ENCODE data around the gene UBE2K.

The UBE2K gene

DNA sequence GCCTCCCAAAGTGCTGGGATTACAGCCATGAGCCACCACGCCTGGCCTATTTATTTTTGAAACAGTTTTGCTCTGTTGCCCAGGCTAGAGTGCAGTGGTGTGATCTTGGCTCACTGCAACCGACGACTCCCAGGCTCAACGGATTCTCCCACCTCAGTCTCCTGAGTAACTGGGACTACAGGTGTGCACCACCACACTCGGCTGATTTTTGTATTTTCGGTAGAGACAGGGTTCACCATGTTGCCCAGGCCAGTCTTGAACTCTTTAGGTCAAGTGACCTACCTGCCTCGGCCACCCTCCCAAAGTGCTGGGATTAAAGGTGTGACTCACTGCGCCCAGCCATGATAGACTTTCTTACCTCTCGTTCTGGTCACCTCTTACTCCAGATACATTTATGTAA is 124.0 kb downstream of the UBE2K start:
- H3K36me3 Mint-ChIP-seq (ENCODE audit: low read depth), result peaks cover 49% of the 10 kb centered on the region
- H3K27ac Mint-ChIP-seq, result peak overlapping the region; percentile 18
- H3K4me3 Mint-ChIP-seq, result no peak overlapping the region
- DNase-seq, result no peak
- H3K9me3 Mint-ChIP-seq, result no peaks in the 10 kb centered on the region
- no peaks in the 10 kb centered on the region for H3K4me1 Mint-ChIP-seq (ENCODE audit: low read depth)
- no peaks in the 10 kb centered on the region for H3K27me3 Mint-ChIP-seq

DNA sequence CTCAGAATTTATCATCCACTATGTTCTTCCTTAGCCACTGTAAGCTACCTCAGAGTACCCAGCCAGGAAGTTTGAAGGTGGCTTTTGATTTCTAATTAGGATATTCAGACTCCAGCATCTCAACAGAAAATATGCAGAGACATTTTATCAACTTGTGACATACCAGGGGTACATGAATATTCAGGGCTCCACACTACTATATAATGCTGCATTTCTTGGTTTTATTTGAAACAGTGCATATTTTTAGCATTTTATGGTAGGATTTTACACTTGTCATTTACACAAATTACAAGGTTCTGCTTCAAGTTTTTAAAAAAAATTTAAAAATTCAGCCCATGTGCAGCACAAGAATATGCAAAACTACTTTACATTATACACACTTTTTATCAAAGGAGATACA is 124.7 kb downstream of the UBE2K start:
- H3K27me3 Mint-ChIP-seq, result no peaks in the 10 kb centered on the region
- peaks cover 56% of the 10 kb centered on the region for H3K36me3 Mint-ChIP-seq (ENCODE audit: low read depth)
- no peaks in the 10 kb centered on the region for H3K4me1 Mint-ChIP-seq (ENCODE audit: low read depth)
- no peak for DNase-seq
- peak overlapping the region; percentile 5 for H3K27ac Mint-ChIP-seq
- no peaks in the 10 kb centered on the region for H3K9me3 Mint-ChIP-seq
- H3K4me3 Mint-ChIP-seq, result no peak overlapping the region

DNA sequence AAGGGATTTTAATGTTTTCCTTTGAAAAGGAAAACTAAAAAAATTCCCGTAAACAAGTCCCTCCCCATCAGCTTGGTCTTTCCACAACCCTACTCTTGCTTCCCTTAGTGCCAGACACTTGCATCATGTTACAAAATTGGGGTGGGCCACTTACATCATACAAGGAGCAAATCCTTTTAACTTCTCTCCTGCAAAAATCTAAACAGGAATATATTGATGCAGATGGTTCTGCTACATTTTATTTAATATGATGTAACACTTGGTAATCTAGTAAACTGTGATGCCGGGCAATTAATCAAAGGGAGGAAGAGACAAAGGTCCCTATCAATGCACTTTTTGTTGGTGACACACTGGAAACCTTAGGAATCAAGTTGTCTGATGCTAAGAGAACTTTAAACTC is 125.3 kb downstream of the UBE2K start:
- Mint-ChIP-seq H3K9me3 (no peaks in the 10 kb centered on the region), H3K4me3 (no peak overlapping the region), H3K36me3 (ENCODE audit: low read depth) (peaks cover 61% of the 10 kb centered on the region), H3K27me3 (no peaks in the 10 kb centered on the region), H3K27ac (no peak overlapping the region), H3K4me1 (ENCODE audit: low read depth) (no peaks in the 10 kb centered on the region)
- DNase-seq, result no peak

DNA sequence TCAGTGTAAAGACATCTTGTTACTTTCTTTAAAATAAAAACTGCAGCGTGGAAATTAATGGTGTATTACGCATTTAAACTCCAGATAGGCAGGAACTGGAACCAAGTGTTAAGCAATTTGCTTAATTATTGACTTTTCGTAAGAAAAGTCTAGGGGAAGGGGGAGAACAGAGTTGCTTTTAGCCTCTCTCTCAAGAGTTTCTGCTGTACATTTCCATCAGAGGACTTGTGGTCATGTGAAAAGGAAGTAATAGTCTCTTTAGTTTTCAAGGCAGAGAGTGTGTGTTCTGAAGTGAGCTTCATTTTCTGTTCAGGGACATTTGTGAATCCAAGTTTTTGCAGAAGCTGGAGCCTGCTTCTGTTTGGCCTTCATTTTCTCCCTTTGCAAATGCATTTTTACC is 127.2 kb downstream of the UBE2K start:
- Mint-ChIP-seq H3K4me3 (no peak overlapping the region), H3K27me3 (no peaks in the 10 kb centered on the region), H3K4me1 (ENCODE audit: low read depth) (no peaks in the 10 kb centered on the region), H3K27ac (no peak overlapping the region), H3K9me3 (no peaks in the 10 kb centered on the region), H3K36me3 (ENCODE audit: low read depth) (peaks cover 77% of the 10 kb centered on the region)
- DNase-seq, result no peak

DNA sequence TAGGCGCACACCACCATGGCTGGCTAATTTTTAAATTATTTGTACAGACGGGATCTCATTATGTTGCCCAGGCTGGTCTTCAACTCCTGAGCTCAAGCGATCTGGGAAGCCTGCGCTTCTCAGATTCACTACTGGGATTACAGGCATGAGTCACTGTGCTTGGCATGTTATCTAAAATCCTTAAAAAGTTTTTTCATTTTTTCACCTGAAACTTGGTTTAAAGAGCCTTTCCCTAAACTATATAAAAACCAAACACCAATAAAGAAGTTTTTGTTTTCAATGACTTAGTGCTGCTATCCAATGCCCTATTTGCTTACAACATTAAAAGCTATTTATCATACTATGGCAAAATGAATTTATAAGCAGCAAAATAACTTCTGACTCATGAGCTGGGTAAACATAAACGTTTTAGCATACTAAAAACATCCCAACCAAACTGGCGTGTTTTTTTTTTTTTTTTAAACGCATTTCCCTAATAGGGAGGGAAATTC is 127.8 kb downstream of the UBE2K start:
- no peak for DNase-seq
- Mint-ChIP-seq H3K27ac (no peak overlapping the region), H3K4me1 (ENCODE audit: low read depth) (no peaks in the 10 kb centered on the region), H3K36me3 (ENCODE audit: low read depth) (peaks cover 84% of the 10 kb centered on the region), H3K9me3 (no peaks in the 10 kb centered on the region), H3K4me3 (no peak overlapping the region), H3K27me3 (no peaks in the 10 kb centered on the region)

Measured in activated T-cell treated with anti-CD3 and anti-CD28 coated beads, Interleukin-2, amount 50 U/mL, for 24 hours (primary cell).